ENCODE results near the gene DSCAM. TPM values are rescaled to one million over a fixed set of nuclear protein-coding genes. Genes with fewer than 3 reads are reported as not detected.

DSCAM gene
- total and polyA plus RNA-seq, 10 of the 15 experiments (the other 5 are each of a cell fraction or from before 2014, with no cell fraction given), result not detected

DNA sequence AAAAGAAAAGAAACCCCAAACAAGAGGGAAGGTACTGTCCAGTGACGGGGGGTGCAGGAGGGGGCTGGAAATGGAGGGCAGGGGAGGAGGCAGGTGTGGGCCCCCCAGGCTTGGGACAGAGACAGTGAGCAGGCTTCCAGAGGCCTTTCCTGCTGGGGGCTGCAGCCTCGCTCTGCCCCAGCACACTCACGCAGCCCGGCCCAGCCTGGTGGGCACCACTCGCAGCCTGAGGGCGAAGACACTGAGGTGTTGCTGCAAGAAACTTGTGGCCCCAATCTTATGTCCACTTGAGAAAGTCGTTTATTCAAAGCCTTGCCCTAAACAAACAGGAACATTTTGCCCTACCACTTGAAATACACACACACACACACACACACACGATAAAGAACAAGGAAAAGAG is 705.3 kb downstream of the DSCAM start:
- ChIA-PET CTCF (interaction anchor here (0.6 kb wide), 1 partner anchor 286 kb away, joined by 3 read pairs; no protein-coding TSS in a partner anchor), RAD21 (ENCODE audit: unreplicated experiment) (no interaction called here), POLR2A (no interaction called here), SMC1A (ENCODE audit: uncharacterized antibody, unreplicated experiment) (no interaction called here)
- Histone ChIP-seq H3K9me3 (replicated peaks; ENCODE audit: control insufficient read depth, insufficient read depth, low read length) (no peaks in the 10 kb centered on the region; the same call in 2 of the 3 replicates), H4K20me1 (ENCODE audit: control insufficient read depth, insufficient read depth) (no peaks in the 10 kb centered on the region), H3K27me3 (replicated peaks in 1 of 2; ENCODE audit: control insufficient read depth in 2 of 2, insufficient read depth in 2 of 2, low read length in 1 of 2) (no peaks in the 10 kb centered on the region), H3K27ac (ENCODE audit: control insufficient read depth, insufficient read depth) (no peak overlapping the region), H3K9ac (ENCODE audit: control insufficient read depth, insufficient read depth, low read length) (no peak overlapping the region), H2AFZ (ENCODE audit: control insufficient read depth, low read depth, low read length) (no peak overlapping the region), H3K4me2 (ENCODE audit: control insufficient read depth, insufficient read depth) (no peak overlapping the region), H3K36me3 (ENCODE audit: control insufficient read depth in 2 of 2, insufficient read depth in 2 of 2, low read length in 1 of 2) (no peaks in the 10 kb centered on the region), H3K4me1 (ENCODE audit: control insufficient read depth, insufficient read depth, low read length) (no peaks in the 10 kb centered on the region), H3K4me3 (no peak overlapping the region), H3K79me2 (ENCODE audit: control insufficient read depth, insufficient read depth, low read length) (no peaks in the 10 kb centered on the region)
- intact Hi-C loops (cut with micrococcal nuclease; ENCODE audit: unreplicated experiment), result no loop called here
- ATAC-seq (no peak), FAIRE-seq (no peak), DNase-seq (ENCODE audit: low read depth, low spot score) (no peak)
- in situ Hi-C loops (cut with MboI), result no loop called here
- no TSS peak for BruUV-seq (replicated peaks)
- TF ChIP-seq, protein P1, sequence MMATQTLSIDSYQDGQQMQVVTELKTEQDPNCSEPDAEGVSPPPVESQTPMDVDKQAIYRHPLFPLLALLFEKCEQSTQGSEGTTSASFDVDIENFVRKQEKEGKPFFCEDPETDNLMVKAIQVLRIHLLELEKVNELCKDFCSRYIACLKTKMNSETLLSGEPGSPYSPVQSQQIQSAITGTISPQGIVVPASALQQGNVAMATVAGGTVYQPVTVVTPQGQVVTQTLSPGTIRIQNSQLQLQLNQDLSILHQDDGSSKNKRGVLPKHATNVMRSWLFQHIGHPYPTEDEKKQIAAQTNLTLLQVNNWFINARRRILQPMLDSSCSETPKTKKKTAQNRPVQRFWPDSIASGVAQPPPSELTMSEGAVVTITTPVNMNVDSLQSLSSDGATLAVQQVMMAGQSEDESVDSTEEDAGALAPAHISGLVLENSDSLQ (IDR thresholded peaks at IDR 0.05), result no peak
- TF ChIP-seq CREM (IDR thresholded peaks at IDR 0.05; ENCODE audit: low read depth), result no peak
- TF ChIP-seq RCOR1 (conservative IDR thresholded peaks at IDR 0.05; ENCODE audit: low read depth, low read length), result no peak
- WGBS (ENCODE audit: insufficient coverage, insufficient replicate concordance, low lambda C conversion rate, missing lambda C conversion rate), result 29% methylated on average over 6 of the region's 8 CpGs

DNA sequence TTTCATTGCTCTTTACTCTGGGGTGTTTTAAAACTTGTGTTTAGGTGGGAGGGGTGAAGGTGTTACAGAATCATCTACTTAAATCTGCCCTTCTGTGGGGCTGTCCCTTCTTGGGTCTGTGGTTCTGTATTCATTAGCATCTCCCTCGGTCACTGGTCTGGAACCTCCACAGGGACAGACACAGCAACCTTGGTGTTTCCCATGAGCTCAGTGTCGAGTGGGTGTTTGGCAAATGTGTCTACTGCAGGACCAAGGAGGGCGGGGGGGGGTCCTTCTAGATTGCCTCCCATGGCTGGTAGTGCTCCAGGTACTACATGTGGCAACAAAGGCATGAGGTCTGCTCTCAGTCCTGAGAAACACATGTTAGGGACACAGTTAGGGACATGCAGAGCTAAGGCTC is 706.3 kb downstream of the DSCAM start:
- FAIRE-seq, result no peak
- RAD21 ChIA-PET (ENCODE audit: unreplicated experiment), result no interaction called here
- TF ChIP-seq KLF5 (IDR thresholded peaks at IDR 0.05; ENCODE audit: partially characterized antibody) (no peak), CBX3 (IDR thresholded peaks at IDR 0.05; ENCODE audit: borderline replicate concordance, low read depth) (no peak), BHLHE40 (IDR thresholded peaks at IDR 0.05; ENCODE audit: borderline replicate concordance in 1 of 2, low read depth in 2 of 2, low read length in 1 of 2) (no peak), BCL11A (IDR thresholded peaks at IDR 0.05; ENCODE audit: low read depth, low read length) (no peak), SMAD1 (IDR thresholded peaks at IDR 0.05; ENCODE audit: low read depth, partially characterized antibody) (no peak), LARP7 (IDR thresholded peaks at IDR 0.05) (no peak), MTA3 (IDR thresholded peaks at IDR 0.05; ENCODE audit: borderline replicate concordance, low read length) (no peak)
- TF ChIP-seq, protein P2, sequence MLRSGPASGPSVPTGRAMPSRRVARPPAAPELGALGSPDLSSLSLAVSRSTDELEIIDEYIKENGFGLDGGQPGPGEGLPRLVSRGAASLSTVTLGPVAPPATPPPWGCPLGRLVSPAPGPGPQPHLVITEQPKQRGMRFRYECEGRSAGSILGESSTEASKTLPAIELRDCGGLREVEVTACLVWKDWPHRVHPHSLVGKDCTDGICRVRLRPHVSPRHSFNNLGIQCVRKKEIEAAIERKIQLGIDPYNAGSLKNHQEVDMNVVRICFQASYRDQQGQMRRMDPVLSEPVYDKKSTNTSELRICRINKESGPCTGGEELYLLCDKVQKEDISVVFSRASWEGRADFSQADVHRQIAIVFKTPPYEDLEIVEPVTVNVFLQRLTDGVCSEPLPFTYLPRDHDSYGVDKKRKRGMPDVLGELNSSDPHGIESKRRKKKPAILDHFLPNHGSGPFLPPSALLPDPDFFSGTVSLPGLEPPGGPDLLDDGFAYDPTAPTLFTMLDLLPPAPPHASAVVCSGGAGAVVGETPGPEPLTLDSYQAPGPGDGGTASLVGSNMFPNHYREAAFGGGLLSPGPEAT (IDR thresholded peaks at IDR 0.05; ENCODE audit: low read depth), result no peak
- TF ChIP-seq, protein P3, sequence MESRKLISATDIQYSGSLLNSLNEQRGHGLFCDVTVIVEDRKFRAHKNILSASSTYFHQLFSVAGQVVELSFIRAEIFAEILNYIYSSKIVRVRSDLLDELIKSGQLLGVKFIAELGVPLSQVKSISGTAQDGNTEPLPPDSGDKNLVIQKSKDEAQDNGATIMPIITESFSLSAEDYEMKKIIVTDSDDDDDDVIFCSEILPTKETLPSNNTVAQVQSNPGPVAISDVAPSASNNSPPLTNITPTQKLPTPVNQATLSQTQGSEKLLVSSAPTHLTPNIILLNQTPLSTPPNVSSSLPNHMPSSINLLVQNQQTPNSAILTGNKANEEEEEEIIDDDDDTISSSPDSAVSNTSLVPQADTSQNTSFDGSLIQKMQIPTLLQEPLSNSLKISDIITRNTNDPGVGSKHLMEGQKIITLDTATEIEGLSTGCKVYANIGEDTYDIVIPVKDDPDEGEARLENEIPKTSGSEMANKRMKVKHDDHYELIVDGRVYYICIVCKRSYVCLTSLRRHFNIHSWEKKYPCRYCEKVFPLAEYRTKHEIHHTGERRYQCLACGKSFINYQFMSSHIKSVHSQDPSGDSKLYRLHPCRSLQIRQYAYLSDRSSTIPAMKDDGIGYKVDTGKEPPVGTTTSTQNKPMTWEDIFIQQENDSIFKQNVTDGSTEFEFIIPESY (IDR thresholded peaks at IDR 0.05), result no peak

More for the DNA sequence above, 706.3 kb downstream of the DSCAM start:
- BruUV-seq (replicated peaks), result no TSS peak
- SMC1A ChIA-PET (ENCODE audit: uncharacterized antibody, unreplicated experiment), result no interaction called here
- no peak overlapping the region for H2AFZ ChIP-seq (ENCODE audit: control insufficient read depth, low read depth, low read length)
- WGBS (ENCODE audit: insufficient coverage, insufficient replicate concordance, low lambda C conversion rate, missing lambda C conversion rate), result 0% methylated on average over 3 of the region's 3 CpGs
- no peak overlapping the region for H3K4me2 ChIP-seq (ENCODE audit: control insufficient read depth, insufficient read depth)
- intact Hi-C loops (cut with micrococcal nuclease; ENCODE audit: unreplicated experiment), result no loop called here
- no peaks in the 10 kb centered on the region; the same call in 2 of the 3 replicates for H3K9me3 ChIP-seq (replicated peaks; ENCODE audit: control insufficient read depth, insufficient read depth, low read length)
- no peaks in the 10 kb centered on the region for H3K27me3 ChIP-seq (replicated peaks in 1 of 2; ENCODE audit: control insufficient read depth in 2 of 2, insufficient read depth in 2 of 2, low read length in 1 of 2)
- DNase-seq (ENCODE audit: low read depth, low spot score) (no peak), ATAC-seq (no peak)
- H3K4me1 ChIP-seq (ENCODE audit: control insufficient read depth, insufficient read depth, low read length), result no peaks in the 10 kb centered on the region
- CTCF ChIA-PET, result no interaction called here
- in situ Hi-C loops (cut with MboI), result no loop called here
- H3K9ac ChIP-seq (ENCODE audit: control insufficient read depth, insufficient read depth, low read length), result no peak overlapping the region
- no peak overlapping the region for H3K27ac ChIP-seq (ENCODE audit: control insufficient read depth, insufficient read depth)
- H3K4me3 ChIP-seq, result no peak overlapping the region
- H4K20me1 ChIP-seq (ENCODE audit: control insufficient read depth, insufficient read depth), result no peaks in the 10 kb centered on the region
- H3K36me3 ChIP-seq (ENCODE audit: control insufficient read depth in 2 of 2, insufficient read depth in 2 of 2, low read length in 1 of 2), result no peaks in the 10 kb centered on the region
- no peaks in the 10 kb centered on the region for H3K79me2 ChIP-seq (ENCODE audit: control insufficient read depth, insufficient read depth, low read length)
- POLR2A ChIA-PET, result no interaction called here

Measured in GM12878 (cell line).